ENCODE results near the gene IRF9. TPM values are rescaled to one million over a fixed set of nuclear protein-coding genes. Genes with fewer than 3 reads are reported as not detected.

Gene IRF9
- total and polyA plus RNA-seq, 2 of the 13 experiments (the other 11 are each of a cell fraction or from before 2014, with no cell fraction given) = 14.9 to 49.7 TPM

DNA sequence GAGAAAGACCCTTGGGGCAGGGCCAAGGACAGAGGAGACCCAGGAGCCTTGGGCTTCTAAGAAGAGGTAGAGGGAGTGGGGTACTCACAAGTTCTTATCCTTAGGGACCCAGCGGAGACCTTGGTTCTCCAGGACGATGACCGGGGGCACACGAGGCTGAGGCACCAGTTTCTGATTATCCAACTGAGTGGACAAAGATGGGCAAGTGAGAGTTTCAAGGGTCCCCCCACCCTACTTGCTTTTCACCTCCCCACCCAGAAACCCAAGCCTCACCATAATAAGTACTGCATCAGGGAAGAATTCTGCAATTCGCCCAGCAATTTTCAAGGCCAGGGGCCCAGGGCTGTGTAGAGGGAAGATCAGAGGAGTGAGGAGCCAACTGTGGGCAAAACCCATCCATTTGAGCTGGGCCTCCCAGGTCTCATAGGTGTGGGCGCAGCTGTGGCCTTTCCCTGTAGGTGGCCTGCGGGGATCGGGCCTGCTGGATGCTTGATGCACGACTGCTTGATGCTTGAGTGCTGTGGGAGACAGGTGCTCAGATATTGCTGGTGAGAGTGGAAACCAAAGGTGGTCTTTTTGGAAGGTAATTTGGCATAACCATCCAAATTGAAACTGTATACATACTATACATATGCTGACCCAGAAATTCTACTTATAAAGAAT lies 21.7 kb upstream of the IRF9 start (continued):
- TF ChIP-seq, protein P1, sequence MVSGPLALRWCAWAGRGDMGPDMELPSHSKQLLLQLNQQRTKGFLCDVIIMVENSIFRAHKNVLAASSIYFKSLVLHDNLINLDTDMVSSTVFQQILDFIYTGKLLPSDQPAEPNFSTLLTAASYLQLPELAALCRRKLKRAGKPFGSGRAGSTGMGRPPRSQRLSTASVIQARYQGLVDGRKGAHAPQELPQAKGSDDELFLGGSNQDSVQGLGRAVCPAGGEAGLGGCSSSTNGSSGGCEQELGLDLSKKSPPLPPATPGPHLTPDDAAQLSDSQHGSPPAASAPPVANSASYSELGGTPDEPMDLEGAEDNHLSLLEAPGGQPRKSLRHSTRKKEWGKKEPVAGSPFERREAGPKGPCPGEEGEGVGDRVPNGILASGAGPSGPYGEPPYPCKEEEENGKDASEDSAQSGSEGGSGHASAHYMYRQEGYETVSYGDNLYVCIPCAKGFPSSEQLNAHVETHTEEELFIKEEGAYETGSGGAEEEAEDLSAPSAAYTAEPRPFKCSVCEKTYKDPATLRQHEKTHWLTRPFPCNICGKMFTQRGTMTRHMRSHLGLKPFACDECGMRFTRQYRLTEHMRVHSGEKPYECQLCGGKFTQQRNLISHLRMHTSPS (CRISPR knock-in tag; IDR thresholded peaks at IDR 0.05; ENCODE audit: low read depth) = no peak
- TF ChIP-seq, protein P2, sequence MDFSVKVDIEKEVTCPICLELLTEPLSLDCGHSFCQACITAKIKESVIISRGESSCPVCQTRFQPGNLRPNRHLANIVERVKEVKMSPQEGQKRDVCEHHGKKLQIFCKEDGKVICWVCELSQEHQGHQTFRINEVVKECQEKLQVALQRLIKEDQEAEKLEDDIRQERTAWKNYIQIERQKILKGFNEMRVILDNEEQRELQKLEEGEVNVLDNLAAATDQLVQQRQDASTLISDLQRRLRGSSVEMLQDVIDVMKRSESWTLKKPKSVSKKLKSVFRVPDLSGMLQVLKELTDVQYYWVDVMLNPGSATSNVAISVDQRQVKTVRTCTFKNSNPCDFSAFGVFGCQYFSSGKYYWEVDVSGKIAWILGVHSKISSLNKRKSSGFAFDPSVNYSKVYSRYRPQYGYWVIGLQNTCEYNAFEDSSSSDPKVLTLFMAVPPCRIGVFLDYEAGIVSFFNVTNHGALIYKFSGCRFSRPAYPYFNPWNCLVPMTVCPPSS (IDR thresholded peaks at IDR 0.05) = no peak
- TF ChIP-seq THAP11 (CRISPR knock-in tag; IDR thresholded peaks at IDR 0.05) (no peak; the same call in 1 of the 2 replicates), ZNF282 (IDR thresholded peaks at IDR 0.05; ENCODE audit: partially characterized antibody) (no peak), TCF12 (IDR thresholded peaks at IDR 0.05) (no peak), TCF12 (CRISPR knock-in tag; IDR thresholded peaks at IDR 0.05) (no peak), TBP (CRISPR knock-in tag; IDR thresholded peaks at IDR 0.05) (no peak), ZNF616 (CRISPR knock-in tag; IDR thresholded peaks at IDR 0.05; ENCODE audit: low read depth) (no peak), ZNF337 (CRISPR knock-in tag; IDR thresholded peaks at IDR 0.05; ENCODE audit: borderline replicate concordance, low read depth) (no peak), POLR2G (IDR thresholded peaks at IDR 0.05; ENCODE audit: low read depth, low read length) (peak; percentile 25; the same call in 1 of the 2 replicates), MEIS1 (CRISPR knock-in tag; IDR thresholded peaks at IDR 0.05; ENCODE audit: borderline replicate concordance) (no peak), ZBTB38 (CRISPR knock-in tag; IDR thresholded peaks at IDR 0.05) (peak; percentile 91), MAFK (conservative IDR thresholded peaks at IDR 0.05 in 1 of 2, IDR thresholded peaks at IDR 0.05 in 1 of 2; ENCODE audit: low read length in 2 of 2) (no peak), ZNF672 (CRISPR knock-in tag; IDR thresholded peaks at IDR 0.05) (no peak), KLF13 (CRISPR knock-in tag; IDR thresholded peaks at IDR 0.05) (no peak), MLLT10 (CRISPR knock-in tag; IDR thresholded peaks at IDR 0.05) (no peak), XBP1 (CRISPR knock-in tag; IDR thresholded peaks at IDR 0.05) (no peak)
- TF ChIP-seq, protein P3, sequence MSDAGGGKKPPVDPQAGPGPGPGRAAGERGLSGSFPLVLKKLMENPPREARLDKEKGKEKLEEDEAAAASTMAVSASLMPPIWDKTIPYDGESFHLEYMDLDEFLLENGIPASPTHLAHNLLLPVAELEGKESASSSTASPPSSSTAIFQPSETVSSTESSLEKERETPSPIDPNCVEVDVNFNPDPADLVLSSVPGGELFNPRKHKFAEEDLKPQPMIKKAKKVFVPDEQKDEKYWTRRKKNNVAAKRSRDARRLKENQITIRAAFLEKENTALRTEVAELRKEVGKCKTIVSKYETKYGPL (CRISPR knock-in tag; IDR thresholded peaks at IDR 0.05) = no peak
- TF ChIP-seq, protein P4, sequence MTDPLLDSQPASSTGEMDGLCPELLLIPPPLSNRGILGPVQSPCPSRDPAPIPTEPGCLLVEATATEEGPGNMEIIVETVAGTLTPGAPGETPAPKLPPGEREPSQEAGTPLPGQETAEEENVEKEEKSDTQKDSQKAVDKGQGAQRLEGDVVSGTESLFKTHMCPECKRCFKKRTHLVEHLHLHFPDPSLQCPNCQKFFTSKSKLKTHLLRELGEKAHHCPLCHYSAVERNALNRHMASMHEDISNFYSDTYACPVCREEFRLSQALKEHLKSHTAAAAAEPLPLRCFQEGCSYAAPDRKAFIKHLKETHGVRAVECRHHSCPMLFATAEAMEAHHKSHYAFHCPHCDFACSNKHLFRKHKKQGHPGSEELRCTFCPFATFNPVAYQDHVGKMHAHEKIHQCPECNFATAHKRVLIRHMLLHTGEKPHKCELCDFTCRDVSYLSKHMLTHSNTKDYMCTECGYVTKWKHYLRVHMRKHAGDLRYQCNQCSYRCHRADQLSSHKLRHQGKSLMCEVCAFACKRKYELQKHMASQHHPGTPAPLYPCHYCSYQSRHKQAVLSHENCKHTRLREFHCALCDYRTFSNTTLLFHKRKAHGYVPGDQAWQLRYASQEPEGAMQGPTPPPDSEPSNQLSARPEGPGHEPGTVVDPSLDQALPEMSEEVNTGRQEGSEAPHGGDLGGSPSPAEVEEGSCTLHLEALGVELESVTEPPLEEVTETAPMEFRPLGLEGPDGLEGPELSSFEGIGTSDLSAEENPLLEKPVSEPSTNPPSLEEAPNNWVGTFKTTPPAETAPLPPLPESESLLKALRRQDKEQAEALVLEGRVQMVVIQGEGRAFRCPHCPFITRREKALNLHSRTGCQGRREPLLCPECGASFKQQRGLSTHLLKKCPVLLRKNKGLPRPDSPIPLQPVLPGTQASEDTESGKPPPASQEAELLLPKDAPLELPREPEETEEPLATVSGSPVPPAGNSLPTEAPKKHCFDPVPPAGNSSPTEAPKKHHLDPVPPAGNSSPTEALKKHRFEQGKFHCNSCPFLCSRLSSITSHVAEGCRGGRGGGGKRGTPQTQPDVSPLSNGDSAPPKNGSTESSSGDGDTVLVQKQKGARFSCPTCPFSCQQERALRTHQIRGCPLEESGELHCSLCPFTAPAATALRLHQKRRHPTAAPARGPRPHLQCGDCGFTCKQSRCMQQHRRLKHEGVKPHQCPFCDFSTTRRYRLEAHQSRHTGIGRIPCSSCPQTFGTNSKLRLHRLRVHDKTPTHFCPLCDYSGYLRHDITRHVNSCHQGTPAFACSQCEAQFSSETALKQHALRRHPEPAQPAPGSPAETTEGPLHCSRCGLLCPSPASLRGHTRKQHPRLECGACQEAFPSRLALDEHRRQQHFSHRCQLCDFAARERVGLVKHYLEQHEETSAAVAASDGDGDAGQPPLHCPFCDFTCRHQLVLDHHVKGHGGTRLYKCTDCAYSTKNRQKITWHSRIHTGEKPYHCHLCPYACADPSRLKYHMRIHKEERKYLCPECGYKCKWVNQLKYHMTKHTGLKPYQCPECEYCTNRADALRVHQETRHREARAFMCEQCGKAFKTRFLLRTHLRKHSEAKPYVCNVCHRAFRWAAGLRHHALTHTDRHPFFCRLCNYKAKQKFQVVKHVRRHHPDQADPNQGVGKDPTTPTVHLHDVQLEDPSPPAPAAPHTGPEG (CRISPR knock-in tag; IDR thresholded peaks at IDR 0.05) = no peak
- TF ChIP-seq, protein P5, sequence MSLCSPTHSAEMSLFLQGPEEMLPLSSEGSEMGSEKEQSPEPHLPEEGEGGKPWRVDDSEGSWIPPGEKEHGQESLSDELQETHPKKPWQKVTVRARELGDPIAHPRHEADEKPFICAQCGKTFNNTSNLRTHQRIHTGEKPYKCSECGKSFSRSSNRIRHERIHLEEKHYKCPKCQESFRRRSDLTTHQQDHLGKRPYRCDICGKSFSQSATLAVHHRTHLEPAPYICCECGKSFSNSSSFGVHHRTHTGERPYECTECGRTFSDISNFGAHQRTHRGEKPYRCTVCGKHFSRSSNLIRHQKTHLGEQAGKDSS (CRISPR knock-in tag; IDR thresholded peaks at IDR 0.05; ENCODE audit: borderline replicate concordance, low read depth) = no peak

Measured in HepG2 (cell line).